Measurements from ENCODE around the gene GPC6.

GPC6 gene

GRCh38 chr13:94268661-94269060, 1042.1 kb downstream of the GPC6 start:
- no peak for DNase-seq (ENCODE audit: low read depth, low spot score)
- WGBS (ENCODE audit: insufficient coverage, insufficient read length), result no CpG with 5 or more reads among the region's 5 CpGs
- H3K36me3 ChIP-seq (ENCODE audit: control insufficient read depth, insufficient read depth, low read length), result no peaks in the 10 kb centered on the region
- H3K27me3 ChIP-seq (ENCODE audit: control insufficient read depth, insufficient read depth, low read length), result no peaks in the 10 kb centered on the region
- H3K4me1 ChIP-seq (ENCODE audit: control insufficient read depth, insufficient read depth, low read length), result no peaks in the 10 kb centered on the region; the same call in 1 of the 2 replicates
- H3K9me3 ChIP-seq (ENCODE audit: control insufficient read depth, insufficient read depth, low read length), result no peaks in the 10 kb centered on the region
- H3K4me3 ChIP-seq (ENCODE audit: low read length), result no peak overlapping the region
- no peak overlapping the region for H3K27ac ChIP-seq (ENCODE audit: low read length)

GRCh38 chr13:94269557-94269956, 1043.0 kb downstream of the GPC6 start:
- Histone ChIP-seq H3K4me1 (ENCODE audit: control insufficient read depth, insufficient read depth, low read length) (no peaks in the 10 kb centered on the region; the same call in 1 of the 2 replicates), H3K27ac (ENCODE audit: low read length) (no peak overlapping the region), H3K36me3 (ENCODE audit: control insufficient read depth, insufficient read depth, low read length) (no peaks in the 10 kb centered on the region), H3K27me3 (ENCODE audit: control insufficient read depth, insufficient read depth, low read length) (no peaks in the 10 kb centered on the region), H3K9me3 (ENCODE audit: control insufficient read depth, insufficient read depth, low read length) (no peaks in the 10 kb centered on the region), H3K4me3 (ENCODE audit: low read length) (no peak overlapping the region)
- no peak for DNase-seq (ENCODE audit: low read depth, low spot score)
- WGBS (ENCODE audit: insufficient coverage, insufficient read length), result no CpG with 5 or more reads among the region's 6 CpGs

DNA sequence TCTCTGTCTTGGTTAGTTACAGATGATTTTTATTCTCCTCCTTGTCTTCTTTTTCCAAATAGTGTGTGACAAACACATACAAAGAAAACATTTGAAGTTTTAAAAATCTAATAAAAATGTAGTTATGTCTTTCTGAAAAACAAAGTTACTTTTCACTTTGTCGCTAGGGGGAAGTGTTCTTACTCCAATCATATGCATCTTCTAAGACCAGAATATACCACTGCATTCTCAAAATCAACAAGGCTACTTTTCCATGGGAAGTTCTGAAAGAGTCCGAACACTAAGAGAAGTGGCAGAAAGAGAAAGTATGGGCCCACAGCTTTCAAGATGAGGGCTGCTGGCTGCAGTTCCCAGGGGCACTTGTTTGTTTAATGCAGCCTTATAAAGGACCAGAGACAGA, 1043.9 kb downstream of the GPC6 start:
- DNase-seq (ENCODE audit: low read depth, low spot score), result no peak
- Histone ChIP-seq H3K4me3 (ENCODE audit: low read length) (no peak overlapping the region), H3K9me3 (ENCODE audit: control insufficient read depth, insufficient read depth, low read length) (no peaks in the 10 kb centered on the region), H3K36me3 (ENCODE audit: control insufficient read depth, insufficient read depth, low read length) (no peaks in the 10 kb centered on the region), H3K27ac (ENCODE audit: low read length) (no peak overlapping the region), H3K4me1 (ENCODE audit: control insufficient read depth, insufficient read depth, low read length) (no peaks in the 10 kb centered on the region; the same call in 1 of the 2 replicates), H3K27me3 (ENCODE audit: control insufficient read depth, insufficient read depth, low read length) (no peaks in the 10 kb centered on the region)
- WGBS (ENCODE audit: insufficient coverage, insufficient read length), result no CpG with 5 or more reads among the region's 2 CpGs

DNA sequence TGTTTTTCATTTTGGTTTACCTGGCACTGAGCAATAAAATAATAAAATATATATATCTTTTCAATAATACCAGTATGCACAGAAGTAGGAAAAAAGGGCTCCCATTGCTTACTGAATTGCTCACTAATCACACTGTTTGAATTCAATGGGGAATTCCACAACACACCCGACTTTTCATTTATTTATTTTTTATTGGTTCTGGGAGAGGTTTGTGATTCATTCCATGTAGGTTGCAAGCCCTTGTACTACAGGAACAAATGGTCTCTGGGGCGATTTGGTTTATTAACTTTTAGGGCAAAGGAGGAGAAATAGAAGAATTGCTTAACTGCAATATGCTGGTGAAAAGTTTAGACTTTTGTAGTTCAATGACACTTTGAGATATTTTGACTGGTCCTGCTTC, 1045.4 kb downstream of the GPC6 start:
- no CpG with 5 or more reads among the region's 2 CpGs for WGBS (ENCODE audit: insufficient coverage, insufficient read length)
- Histone ChIP-seq H3K4me3 (ENCODE audit: low read length) (no peak overlapping the region), H3K9me3 (ENCODE audit: control insufficient read depth, insufficient read depth, low read length) (no peaks in the 10 kb centered on the region), H3K36me3 (ENCODE audit: control insufficient read depth, insufficient read depth, low read length) (no peaks in the 10 kb centered on the region), H3K4me1 (ENCODE audit: control insufficient read depth, insufficient read depth, low read length) (no peaks in the 10 kb centered on the region; the same call in 1 of the 2 replicates), H3K27ac (ENCODE audit: low read length) (no peak overlapping the region), H3K27me3 (ENCODE audit: control insufficient read depth, insufficient read depth, low read length) (no peaks in the 10 kb centered on the region)
- no peak for DNase-seq (ENCODE audit: low read depth, low spot score)

- Histone ChIP-seq H3K9me3 (ENCODE audit: control insufficient read depth, insufficient read depth, low read length) (no peaks in the 10 kb centered on the region), H3K27me3 (ENCODE audit: control insufficient read depth, insufficient read depth, low read length) (no peaks in the 10 kb centered on the region), H3K4me3 (ENCODE audit: low read length) (no peak overlapping the region), H3K36me3 (ENCODE audit: control insufficient read depth, insufficient read depth, low read length) (no peaks in the 10 kb centered on the region), H3K27ac (ENCODE audit: low read length) (no peak overlapping the region), H3K4me1 (ENCODE audit: control insufficient read depth, insufficient read depth, low read length) (no peaks in the 10 kb centered on the region)
- WGBS (ENCODE audit: insufficient coverage, insufficient read length), result no CpG with 5 or more reads among the region's 3 CpGs
- DNase-seq (ENCODE audit: low read depth, low spot score), result no peak
Measured at GRCh38 chr13:94280349-94280748, 1053.7 kb downstream of the GPC6 start.

DNA sequence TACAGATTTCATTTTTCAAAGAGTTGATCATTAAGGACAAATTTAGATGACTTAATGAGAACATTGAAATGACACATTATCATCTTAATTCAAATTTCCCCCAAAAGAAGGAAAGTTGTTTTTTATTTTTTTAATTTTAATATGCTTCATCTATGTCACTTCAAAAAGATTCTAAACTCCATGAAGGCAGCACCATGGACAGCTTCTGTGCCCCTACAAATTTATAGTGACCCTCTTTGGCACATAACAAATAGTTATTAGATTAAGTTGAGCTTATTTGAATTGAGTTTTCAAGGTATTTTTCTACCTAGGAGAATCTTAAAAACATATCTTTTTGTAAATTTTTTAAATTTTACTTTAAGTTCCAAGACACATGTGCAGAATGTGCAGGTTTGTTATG, 1054.2 kb downstream of the GPC6 start:
- no peaks in the 10 kb centered on the region for H3K27me3 ChIP-seq (ENCODE audit: control insufficient read depth, insufficient read depth, low read length)
- DNase-seq (ENCODE audit: low read depth, low spot score), result no peak
- H3K9me3 ChIP-seq (ENCODE audit: control insufficient read depth, insufficient read depth, low read length), result no peaks in the 10 kb centered on the region
- H3K27ac ChIP-seq (ENCODE audit: low read length), result no peak overlapping the region
- no peaks in the 10 kb centered on the region for H3K4me1 ChIP-seq (ENCODE audit: control insufficient read depth, insufficient read depth, low read length)
- H3K4me3 ChIP-seq (ENCODE audit: low read length), result no peak overlapping the region
- H3K36me3 ChIP-seq (ENCODE audit: control insufficient read depth, insufficient read depth, low read length), result no peaks in the 10 kb centered on the region

GRCh38 chr13:94286581-94286980, 1060.0 kb downstream of the GPC6 start:
- no peak for DNase-seq (ENCODE audit: low read depth, low spot score)
- no peak overlapping the region for H3K27ac ChIP-seq (ENCODE audit: low read length)
- no peaks in the 10 kb centered on the region for H3K4me1 ChIP-seq (ENCODE audit: control insufficient read depth, insufficient read depth, low read length)
- H3K9me3 ChIP-seq (ENCODE audit: control insufficient read depth, insufficient read depth, low read length), result no peaks in the 10 kb centered on the region
- H3K36me3 ChIP-seq (ENCODE audit: control insufficient read depth, insufficient read depth, low read length), result no peaks in the 10 kb centered on the region
- no peak overlapping the region for H3K4me3 ChIP-seq (ENCODE audit: low read length)
- H3K27me3 ChIP-seq (ENCODE audit: control insufficient read depth, insufficient read depth, low read length), result no peaks in the 10 kb centered on the region
- WGBS (ENCODE audit: insufficient coverage, insufficient read length), result no CpG with 5 or more reads among the region's 3 CpGs

GRCh38 chr13:94291631-94292322, 1065.2 kb downstream of the GPC6 start:
- no peaks in the 10 kb centered on the region for H3K4me1 ChIP-seq (ENCODE audit: control insufficient read depth, insufficient read depth, low read length)
- H3K9me3 ChIP-seq (ENCODE audit: control insufficient read depth, insufficient read depth, low read length), result no peaks in the 10 kb centered on the region
- no peak for DNase-seq (ENCODE audit: low read depth, low spot score)
- no CpG with 5 or more reads among the region's 5 CpGs for WGBS (ENCODE audit: insufficient coverage, insufficient read length)
- no peak overlapping the region for H3K4me3 ChIP-seq (ENCODE audit: low read length)
- no peak overlapping the region for H3K27ac ChIP-seq (ENCODE audit: low read length)
- H3K36me3 ChIP-seq (ENCODE audit: control insufficient read depth, insufficient read depth, low read length), result no peaks in the 10 kb centered on the region
- H3K27me3 ChIP-seq (ENCODE audit: control insufficient read depth, insufficient read depth, low read length), result no peaks in the 10 kb centered on the region

GRCh38 chr13:94292323-94292640, 1065.7 kb downstream of the GPC6 start:
- DNase-seq (ENCODE audit: low read depth, low spot score), result no peak
- Histone ChIP-seq H3K4me3 (ENCODE audit: low read length) (no peak overlapping the region), H3K4me1 (ENCODE audit: control insufficient read depth, insufficient read depth, low read length) (no peaks in the 10 kb centered on the region), H3K36me3 (ENCODE audit: control insufficient read depth, insufficient read depth, low read length) (no peaks in the 10 kb centered on the region), H3K27ac (ENCODE audit: low read length) (no peak overlapping the region), H3K9me3 (ENCODE audit: control insufficient read depth, insufficient read depth, low read length) (no peaks in the 10 kb centered on the region), H3K27me3 (ENCODE audit: control insufficient read depth, insufficient read depth, low read length) (no peaks in the 10 kb centered on the region)
- no CpG with 5 or more reads among the region's 1 CpG for WGBS (ENCODE audit: insufficient coverage, insufficient read length)

DNA sequence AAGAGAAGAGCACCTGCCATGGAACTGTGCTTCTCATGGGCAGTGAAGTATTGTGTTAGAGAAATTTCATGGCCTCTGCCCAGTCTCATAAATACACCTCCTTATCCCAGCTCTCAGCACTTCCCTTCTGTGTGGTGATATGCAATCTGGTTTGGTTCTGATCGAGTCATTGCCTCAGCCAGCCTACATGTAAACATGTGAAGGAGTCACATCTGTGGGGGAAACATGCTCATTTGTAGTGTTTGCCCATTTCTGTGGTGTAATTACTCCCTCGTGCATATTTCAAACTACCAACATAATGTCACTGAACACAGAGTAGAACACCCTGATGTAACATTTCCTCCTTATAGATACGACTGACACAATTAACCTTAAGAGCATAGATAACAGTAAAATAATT, 1069.9 kb downstream of the GPC6 start:
- no peaks in the 10 kb centered on the region for H3K4me1 ChIP-seq (ENCODE audit: control insufficient read depth, insufficient read depth, low read length)
- DNase-seq (ENCODE audit: low read depth, low spot score), result no peak
- no peaks in the 10 kb centered on the region for H3K9me3 ChIP-seq (ENCODE audit: control insufficient read depth, insufficient read depth, low read length)
- no peak overlapping the region for H3K4me3 ChIP-seq (ENCODE audit: low read length)
- H3K27ac ChIP-seq (ENCODE audit: low read length), result no peak overlapping the region
- WGBS (ENCODE audit: insufficient coverage, insufficient read length), result no CpG with 5 or more reads among the region's 3 CpGs
- H3K27me3 ChIP-seq (ENCODE audit: control insufficient read depth, insufficient read depth, low read length), result no peaks in the 10 kb centered on the region
- H3K36me3 ChIP-seq (ENCODE audit: control insufficient read depth, insufficient read depth, low read length), result no peaks in the 10 kb centered on the region

DNA sequence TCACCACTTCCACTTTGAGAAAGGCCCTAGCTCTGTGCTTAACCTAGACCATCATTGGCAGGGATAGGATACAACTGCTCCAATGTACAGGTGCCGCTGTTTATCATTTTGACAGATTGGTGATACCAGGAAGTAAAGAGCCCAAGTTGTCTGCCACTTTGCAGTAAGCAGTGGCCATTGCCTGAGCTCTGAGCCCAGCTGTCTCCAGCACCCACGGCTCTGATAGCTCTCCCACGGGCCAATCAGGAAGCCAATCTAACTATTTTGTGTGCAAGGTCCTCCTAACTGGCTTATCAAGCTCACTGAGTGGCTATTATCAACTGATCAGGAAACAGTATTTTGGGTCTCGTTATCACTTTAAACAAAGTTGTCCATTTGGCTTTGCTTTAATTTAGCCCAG, 1071.7 kb downstream of the GPC6 start:
- H3K9me3 ChIP-seq (ENCODE audit: control insufficient read depth, insufficient read depth, low read length), result no peaks in the 10 kb centered on the region
- DNase-seq (ENCODE audit: low read depth, low spot score), result no peak
- H3K4me1 ChIP-seq (ENCODE audit: control insufficient read depth, insufficient read depth, low read length), result 0 out of 2 replicates have a peak, but pooled peaks cover 2% of the 10 kb centered on the region
- H3K36me3 ChIP-seq (ENCODE audit: control insufficient read depth, insufficient read depth, low read length), result no peaks in the 10 kb centered on the region
- H3K27me3 ChIP-seq (ENCODE audit: control insufficient read depth, insufficient read depth, low read length), result no peaks in the 10 kb centered on the region
- WGBS (ENCODE audit: insufficient coverage, insufficient read length), result no CpG with 5 or more reads among the region's 4 CpGs
- H3K4me3 ChIP-seq (ENCODE audit: low read length), result no peak overlapping the region
- H3K27ac ChIP-seq (ENCODE audit: low read length), result no peak overlapping the region

All from iPS DF 6.9 (cell line).